Esophagus muscularis mucosa (tissue), 4 donors: ENCODE results near the gene PTPRT. TPM values are rescaled to one million over a fixed set of nuclear protein-coding genes. Genes with fewer than 3 reads are reported as not detected.

ENCODE experiments used
- DNase-seq: peaks from one replicate; pipeline ENCODE4 v3.0.0-alpha.2; 2017; ENCODE audit errors: extremely low spot score
- H3K27ac ChIP-seq, 4 donors: fragments of 200-600 bp; sonication (generic); replicated peaks in 1 of 4; 1 replicate in 3 of 4; 2 replicates in 1 of 4; pipeline ENCODE4 v1.5.1; 2016 to 2019; ENCODE audit warnings: mild to moderate bottlenecking in 1 of 4
- H3K27me3 ChIP-seq, 4 donors: fragments of 200-600 bp; sonication (generic); one replicate each; pipeline versions ENCODE4 v1.5.1 to v1.6.0; 2016 to 2019
- H3K36me3 ChIP-seq, 4 donors: fragments of 200-600 bp; sonication (generic); one replicate each; pipeline ENCODE4 v1.5.1; 2016 to 2019
- H3K4me1 ChIP-seq, 4 donors: fragments of 200-600 bp; sonication (generic); one replicate each; pipeline ENCODE4 v1.5.1; 2016 to 2019
- H3K4me3 ChIP-seq, 4 donors: fragments of 200-600 bp; sonication (generic); 1 replicate in 2 of 4; 2 replicates in 2 of 4; pipeline ENCODE4 v1.5.1; 2016 to 2019; ENCODE audit warnings: mild to moderate bottlenecking in 4 of 4, moderate library complexity in 1 of 4
- H3K9me3 ChIP-seq, 4 donors: fragments of 200-600 bp; sonication (generic); 1 replicate in 3 of 4; 2 replicates in 1 of 4; pipeline ENCODE4 v1.5.1; 2016 to 2019
- EP300 ChIP-seq: sonication (generic); formaldehyde crosslinking; IDR thresholded peaks from one replicate; pipeline ENCODE4 v1.6.1; 2017; ENCODE audit warnings: antibody characterized with exemption
- POLR2A ChIP-seq: fragments of 450-650 bp; IDR thresholded peaks from one replicate; pipeline ENCODE4 v1.6.1; 2017; ENCODE audit warnings: antibody characterized with exemption, moderate library complexity, mild to moderate bottlenecking, low read depth
- POLR2AphosphoS5 ChIP-seq, 2 donors: sonication (generic); formaldehyde crosslinking; IDR thresholded peaks; one replicate each; pipeline ENCODE4 v1.6.1; 2017; ENCODE audit warnings: antibody characterized with exemption in 2 of 2
- WGBS: methylation state at CpG from one replicate; pipeline ENCODE4 v1.1.5; 2018; 5-methylcytosine and 5-hydroxymethylcytosine counted together
- intact Hi-C: fragments of 100-400 bp; cut with DNase I; formaldehyde crosslinking; loops from one replicate; pipeline ENCODE4 v1.15.1; 2023
- total RNA-seq, 4 donors: library from RNA; depleted of rRNA; stranded (reverse); fragments of >200 nt; gene quantifications; one replicate each; pipeline versions ENCODE4 v1.1.0 to v1.2.1, GENCODE V29; 2016
- TF ChIP-seq, protein P1 (sequence below), 3 experiments: fragments of 200-600 bp in 2 of 3; fragments of 450-650 bp in 1 of 3; sonication (generic) in 2 of 3; IDR thresholded peaks; one replicate each; pipeline ENCODE4 v1.5.1; 2017 to 2019; ENCODE audit warnings: antibody characterized with exemption in 3 of 3, mild to moderate bottlenecking in 2 of 3, moderate library complexity in 1 of 3

The PTPRT gene
- total RNA-seq, 4 donors from 2014 or later = 0.06 to 0.39 TPM; not detected in 2

DNA sequence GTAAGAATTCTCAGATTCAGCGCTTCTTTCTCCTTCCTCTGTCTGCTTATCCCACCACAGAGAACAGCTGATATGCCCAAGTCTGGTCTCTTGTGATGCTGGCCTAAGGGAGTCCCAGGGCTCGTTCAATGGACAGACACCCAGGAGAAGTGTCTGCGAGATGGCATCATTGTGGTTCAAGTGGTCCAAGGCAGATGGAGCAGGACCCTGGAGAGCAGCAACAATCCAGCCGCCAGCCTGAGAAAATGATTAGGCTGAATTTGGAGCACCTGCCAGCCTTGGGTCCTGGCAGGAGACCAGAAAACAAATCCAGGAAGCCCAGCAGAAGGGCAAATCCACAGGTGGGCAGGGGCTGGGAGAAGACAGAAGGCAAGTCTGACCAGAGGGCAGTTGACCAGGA lies 145.8 kb downstream of the PTPRT start:
- intact Hi-C loops = no loop called here
- H3K27ac ChIP-seq = no peak overlapping the region
- WGBS = 45% methylated on average over 4 of the region's 4 CpGs
- no peak overlapping the region for H3K4me3 ChIP-seq
- H3K27me3 ChIP-seq = peaks cover 0 to 31% (median 0%) of the 10 kb centered on the region in 4 donors
- peaks cover 0 to 4% (median 2%) of the 10 kb centered on the region in 4 donors for H3K9me3 ChIP-seq
- no peak for DNase-seq
- H3K36me3 ChIP-seq = no peaks in the 10 kb centered on the region
- no peak for TF ChIP-seq EP300
- no peak for TF ChIP-seq POLR2A
- TF ChIP-seq, protein P1, sequence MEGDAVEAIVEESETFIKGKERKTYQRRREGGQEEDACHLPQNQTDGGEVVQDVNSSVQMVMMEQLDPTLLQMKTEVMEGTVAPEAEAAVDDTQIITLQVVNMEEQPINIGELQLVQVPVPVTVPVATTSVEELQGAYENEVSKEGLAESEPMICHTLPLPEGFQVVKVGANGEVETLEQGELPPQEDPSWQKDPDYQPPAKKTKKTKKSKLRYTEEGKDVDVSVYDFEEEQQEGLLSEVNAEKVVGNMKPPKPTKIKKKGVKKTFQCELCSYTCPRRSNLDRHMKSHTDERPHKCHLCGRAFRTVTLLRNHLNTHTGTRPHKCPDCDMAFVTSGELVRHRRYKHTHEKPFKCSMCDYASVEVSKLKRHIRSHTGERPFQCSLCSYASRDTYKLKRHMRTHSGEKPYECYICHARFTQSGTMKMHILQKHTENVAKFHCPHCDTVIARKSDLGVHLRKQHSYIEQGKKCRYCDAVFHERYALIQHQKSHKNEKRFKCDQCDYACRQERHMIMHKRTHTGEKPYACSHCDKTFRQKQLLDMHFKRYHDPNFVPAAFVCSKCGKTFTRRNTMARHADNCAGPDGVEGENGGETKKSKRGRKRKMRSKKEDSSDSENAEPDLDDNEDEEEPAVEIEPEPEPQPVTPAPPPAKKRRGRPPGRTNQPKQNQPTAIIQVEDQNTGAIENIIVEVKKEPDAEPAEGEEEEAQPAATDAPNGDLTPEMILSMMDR (IDR thresholded peaks at IDR 0.05) = no peak
- TF ChIP-seq POLR2AphosphoS5 (IDR thresholded peaks at IDR 0.05) = no peak
- H3K4me1 ChIP-seq = no peaks in the 10 kb centered on the region

DNA sequence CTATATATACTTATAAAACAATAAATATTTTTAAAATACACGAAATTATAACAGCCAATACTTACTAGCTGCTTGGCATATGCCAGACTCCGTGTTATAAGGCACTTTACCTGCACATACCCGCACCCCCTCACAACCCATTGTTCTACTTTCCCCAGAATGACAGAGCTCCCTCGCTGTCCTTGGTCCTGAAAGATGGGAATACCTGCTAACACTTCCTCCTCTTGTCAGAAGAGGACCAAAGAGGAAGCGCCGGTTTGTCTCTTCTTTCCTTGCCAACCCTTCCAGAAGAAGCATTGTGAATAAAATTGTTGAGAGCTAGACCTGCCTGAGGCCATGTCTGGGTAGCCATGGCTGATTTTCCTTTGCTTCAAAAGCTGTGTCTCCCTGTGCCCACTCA lies 149.3 kb downstream of the PTPRT start:
- Histone ChIP-seq H3K27ac (no peak overlapping the region), H3K4me1 (no peaks in the 10 kb centered on the region), H3K36me3 (no peaks in the 10 kb centered on the region), H3K9me3 (peaks cover 0 to 4% (median 0%) of the 10 kb centered on the region in 4 donors), H3K27me3 (peaks cover 0 to 30% (median 0%) of the 10 kb centered on the region in 4 donors), H3K4me3 (no peak overlapping the region)
- TF ChIP-seq, protein P1 (IDR thresholded peaks at IDR 0.05) = no peak
- TF ChIP-seq POLR2AphosphoS5 (IDR thresholded peaks at IDR 0.05) (no peak), EP300 (no peak), POLR2A (no peak)
- no peak for DNase-seq
- WGBS = 11% methylated on average over 6 of the region's 6 CpGs
- intact Hi-C loops = no loop called here

DNA sequence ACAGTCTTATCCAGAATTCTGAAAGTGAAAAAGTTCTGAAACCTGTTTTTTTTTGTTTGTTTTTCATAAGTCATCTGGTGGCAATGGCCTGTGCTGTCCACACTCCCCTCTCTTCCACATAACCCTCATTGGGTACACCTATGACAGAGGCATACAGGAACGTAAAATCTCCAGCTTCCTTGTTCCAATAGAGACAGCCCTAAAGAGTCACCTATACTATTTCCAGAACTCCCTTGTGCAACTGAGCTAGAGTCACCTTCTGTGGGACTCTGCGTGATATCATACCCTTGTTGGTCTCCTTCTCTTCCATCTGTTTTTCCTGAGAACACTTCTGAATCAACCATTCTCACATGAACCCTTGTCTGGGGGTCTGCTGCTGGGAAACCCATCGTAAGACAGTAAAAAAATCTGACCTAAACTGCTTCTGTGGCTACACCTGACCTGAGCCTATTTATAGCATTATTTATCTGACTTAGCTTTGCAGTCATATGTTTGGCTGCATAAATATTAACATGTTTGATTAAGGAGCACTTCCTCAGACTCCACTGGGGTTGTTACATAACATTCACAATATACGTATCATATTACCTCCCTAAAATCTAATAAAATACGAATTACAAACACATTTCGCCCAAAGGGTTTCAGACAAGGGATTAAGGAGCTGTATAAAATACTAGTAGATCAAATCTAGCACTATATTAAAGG lies 151.9 kb downstream of the PTPRT start:
- H3K36me3 ChIP-seq = no peaks in the 10 kb centered on the region
- H3K27me3 ChIP-seq = peaks cover 0 to 35% (median 0%) of the 10 kb centered on the region in 4 donors
- no peak overlapping the region for H3K27ac ChIP-seq
- DNase-seq = no peak
- TF ChIP-seq POLR2A (no peak), EP300 (no peak), POLR2AphosphoS5 (IDR thresholded peaks at IDR 0.05) (no peak)
- TF ChIP-seq, protein P1 (IDR thresholded peaks at IDR 0.05) = no peak
- WGBS = 74% methylated on average over 6 of the region's 6 CpGs
- intact Hi-C loops = no loop called here
- H3K4me1 ChIP-seq = no peaks in the 10 kb centered on the region
- no peak overlapping the region for H3K4me3 ChIP-seq
- peaks cover 0 to 4% (median 0%) of the 10 kb centered on the region in 4 donors for H3K9me3 ChIP-seq

DNA sequence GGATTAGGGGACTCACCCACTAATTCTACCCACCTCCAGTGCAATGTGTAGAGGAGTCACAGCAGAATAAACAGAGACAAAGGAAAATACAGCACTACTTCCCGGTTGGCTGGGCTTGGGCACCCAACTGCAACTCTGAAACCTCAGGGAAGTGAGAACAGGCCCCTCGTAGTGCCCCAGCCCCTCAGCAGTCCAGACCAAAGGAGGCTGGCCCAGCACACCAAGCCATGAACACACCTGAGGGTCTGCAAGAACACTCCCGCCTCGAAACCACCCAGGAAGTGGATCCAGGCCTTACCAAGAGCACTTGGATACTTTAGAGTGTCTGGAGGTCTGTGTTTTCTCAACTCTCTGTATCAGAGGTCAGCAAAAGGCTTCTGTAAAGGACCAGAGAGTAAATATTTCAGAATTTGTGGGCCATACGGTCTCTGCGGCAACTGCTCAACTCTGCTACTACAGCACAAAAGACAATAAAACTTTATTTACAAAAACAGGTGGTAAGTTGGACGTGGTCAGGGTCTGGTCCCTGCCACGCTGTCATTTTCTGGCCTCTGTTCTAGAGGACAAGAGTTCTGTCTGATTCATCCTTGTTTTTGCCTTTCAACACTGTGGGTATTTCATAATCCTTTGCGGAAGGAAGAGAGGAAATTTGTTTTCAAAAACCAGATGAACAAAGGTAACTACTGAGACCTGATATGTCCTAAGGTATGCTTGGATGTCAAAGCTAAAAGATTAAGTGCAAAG lies 154.6 kb downstream of the PTPRT start:
- TF ChIP-seq, protein P1 (IDR thresholded peaks at IDR 0.05) = no peak
- no peak for TF ChIP-seq POLR2AphosphoS5 (IDR thresholded peaks at IDR 0.05)
- no peak for TF ChIP-seq EP300
- TF ChIP-seq POLR2A = no peak
- H3K9me3 ChIP-seq = no peaks in the 10 kb centered on the region
- H3K27ac ChIP-seq = no peak overlapping the region
- no peaks in the 10 kb centered on the region for H3K36me3 ChIP-seq
- no peak for DNase-seq
- no peak overlapping the region for H3K4me3 ChIP-seq
- peaks cover 0 to 23% (median 0%) of the 10 kb centered on the region in 4 donors for H3K27me3 ChIP-seq
- WGBS = 71% methylated on average over 8 of the region's 9 CpGs
- no peaks in the 10 kb centered on the region for H3K4me1 ChIP-seq
- intact Hi-C loops = no loop called here
